Neuronal stem cell (in vitro differentiated cells): ENCODE measurements around the gene SUV39H1.

ENCODE experiments used
- DNase-seq: peaks from one replicate; pipeline ENCODE4 v3.0.0-alpha.2; 2013; ENCODE audit warnings: low spot score
- H2AFZ ChIP-seq: one replicate; pipeline ENCODE4 v1.6.1; 2013; ENCODE audit warnings: mild to moderate bottlenecking, low read length, inconsistent platforms
- H2AK5ac ChIP-seq: 2 replicates; pipeline ENCODE4 v1.6.1; 2013; ENCODE audit warnings: low read depth, mild to moderate bottlenecking, inconsistent platforms, low read length, moderate library complexity, mixed read lengths
- H2BK120ac ChIP-seq: 2 replicates; pipeline ENCODE4 v1.6.1; 2013; ENCODE audit warnings: low read depth, mild to moderate bottlenecking, inconsistent platforms, low read length, moderate library complexity, mixed read lengths
- H2BK12ac ChIP-seq: one replicate; pipeline ENCODE4 v1.6.1; 2013; ENCODE audit warnings: low read length, inconsistent platforms
- H2BK15ac ChIP-seq: 2 replicates; pipeline ENCODE4 v1.6.1; 2013; ENCODE audit warnings: mild to moderate bottlenecking, low read length, inconsistent platforms, mixed read lengths
- H2BK5ac ChIP-seq: one replicate; pipeline ENCODE4 v1.6.1; 2013; ENCODE audit warnings: inconsistent platforms, mild to moderate bottlenecking, low read length, moderate library complexity
- H3K14ac ChIP-seq: one replicate; pipeline ENCODE4 v1.6.1; 2013; ENCODE audit warnings: low read length, inconsistent platforms
- H3K18ac ChIP-seq: 2 replicates; pipeline ENCODE4 v1.6.1; 2013; ENCODE audit warnings: low read length, inconsistent platforms
- H3K23ac ChIP-seq: 2 replicates; pipeline ENCODE4 v1.6.1; 2013; ENCODE audit warnings: low read depth, mild to moderate bottlenecking, mixed read lengths, low read length, inconsistent platforms; ENCODE audit not compliant: poor library complexity
- H3K27ac ChIP-seq: replicated peaks from 3 replicates; pipeline ENCODE4 v1.5.1; 2013; ENCODE audit warnings: low read length, inconsistent platforms
- H3K27me3 ChIP-seq, 3 experiments: 2 replicates each; pipeline ENCODE4 v1.6.1; 2013; ENCODE audit warnings: low read length in 3 of 3, mild to moderate bottlenecking in 2 of 3, inconsistent platforms in 1 of 3, low read depth in 1 of 3, mixed read lengths in 1 of 3, moderate library complexity in 1 of 3; ENCODE audit not compliant: control insufficient read depth in 3 of 3, insufficient read depth in 3 of 3
- H3K36me3 ChIP-seq, 2 donors: replicated peaks in 1 of 2; 2 replicates each; pipeline ENCODE4 v1.6.1; 2013; ENCODE audit warnings: low read length in 2 of 2; ENCODE audit not compliant: control insufficient read depth in 2 of 2, insufficient read depth in 2 of 2
- H3K4ac ChIP-seq: 2 replicates; pipeline ENCODE4 v1.6.1; 2013; ENCODE audit warnings: inconsistent platforms, mild to moderate bottlenecking, low read length, moderate library complexity
- H3K4me1 ChIP-seq, 2 donors: 1 replicate in 1 of 2; 2 replicates in 1 of 2; pipeline ENCODE4 v1.6.1; 2013; ENCODE audit warnings: low read length in 2 of 2, low read depth in 1 of 2; ENCODE audit not compliant: control insufficient read depth in 2 of 2, insufficient read depth in 1 of 2
- H3K4me2 ChIP-seq: one replicate; pipeline ENCODE4 v1.6.1; 2013; ENCODE audit warnings: mild to moderate bottlenecking, low read length, inconsistent platforms; ENCODE audit not compliant: insufficient read depth, poor library complexity, severe bottlenecking
- H3K4me3 ChIP-seq, 2 donors: 2 replicates each; pipeline ENCODE4 v1.5.1; 2013; ENCODE audit warnings: low read length in 2 of 2, mild to moderate bottlenecking in 2 of 2, inconsistent platforms in 1 of 2, moderate library complexity in 1 of 2
- H3K79me1 ChIP-seq: one replicate; pipeline ENCODE4 v1.6.1; 2013; ENCODE audit warnings: low read depth, mild to moderate bottlenecking, inconsistent platforms, low read length, moderate library complexity
- H3K9ac ChIP-seq: one replicate; pipeline ENCODE4 v1.6.1; 2013; ENCODE audit warnings: mild to moderate bottlenecking, low read depth, low read length, inconsistent platforms; ENCODE audit not compliant: poor library complexity
- H3K9me3 ChIP-seq, 2 donors: replicated peaks in 1 of 2; 2 replicates each; pipeline versions ENCODE3 to v1.6.1; 2013; ENCODE audit warnings: low read length in 2 of 2, mild to moderate bottlenecking in 2 of 2, inconsistent platforms in 1 of 2, low read depth in 1 of 2, mixed read lengths in 1 of 2, moderate library complexity in 1 of 2; ENCODE audit not compliant: control insufficient read depth in 2 of 2, insufficient read depth in 1 of 2
- H4K8ac ChIP-seq: one replicate; pipeline ENCODE4 v1.6.1; 2013; ENCODE audit warnings: low read depth, mild to moderate bottlenecking, inconsistent platforms, low read length, moderate library complexity
- H4K91ac ChIP-seq: one replicate; pipeline ENCODE4 v1.6.1; 2013; ENCODE audit warnings: low read length, low read depth, mild to moderate bottlenecking, inconsistent platforms; ENCODE audit not compliant: poor library complexity
- WGBS, 2 donors: extraction: QIAGEN DNeasy Blood & Tissue Kit; methylation state at CpG; one replicate each; pipeline ENCODE4 v1.1.7; 2013; ENCODE audit warnings: missing lambda C conversion rate in 2 of 2, mixed read lengths in 1 of 2; ENCODE audit not compliant: insufficient read length in 2 of 2, insufficient replicate concordance in 1 of 2; ENCODE audit errors: extremely low coverage in 2 of 2; 5-methylcytosine and 5-hydroxymethylcytosine counted together

The SUV39H1 gene

GRCh38 chrX:48719958-48720357 lies 23.4 kb downstream of the SUV39H1 start:
- Histone ChIP-seq H3K27me3 (no peaks in the 10 kb centered on the region), H2AFZ (no peak overlapping the region), H2BK120ac (no peak overlapping the region), H3K36me3 (no peaks in the 10 kb centered on the region), H3K18ac (no peak overlapping the region), H3K23ac (no peak overlapping the region), H3K27ac (no peak overlapping the region), H2AK5ac (no peak overlapping the region), H3K4me2 (no peak overlapping the region), H3K14ac (no peak overlapping the region), H3K79me1 (no peaks in the 10 kb centered on the region), H3K4ac (no peak overlapping the region), H4K91ac (no peak overlapping the region), H2BK12ac (no peak overlapping the region), H3K9me3 (no peaks in the 10 kb centered on the region), H4K8ac (no peak overlapping the region), H3K4me3 (no peak overlapping the region), H3K9ac (no peak overlapping the region), H3K4me1 (no peaks in the 10 kb centered on the region), H2BK5ac (no peak overlapping the region), H2BK15ac (no peak overlapping the region)
- WGBS, 2 donors: no CpG with 5 or more reads among the region's 2 CpGs
- no peak for DNase-seq

- Histone ChIP-seq H2BK15ac (no peak overlapping the region), H3K14ac (no peak overlapping the region), H2AK5ac (no peak overlapping the region), H3K79me1 (no peaks in the 10 kb centered on the region), H3K27me3 (no peaks in the 10 kb centered on the region), H3K4me3 (no peak overlapping the region), H3K4ac (no peak overlapping the region), H3K23ac (no peak overlapping the region), H3K27ac (no peak overlapping the region), H4K91ac (no peak overlapping the region), H2BK12ac (no peak overlapping the region), H3K4me1 (no peaks in the 10 kb centered on the region), H3K9me3 (no peaks in the 10 kb centered on the region), H3K36me3 (no peaks in the 10 kb centered on the region), H2BK5ac (no peak overlapping the region), H2AFZ (no peak overlapping the region), H2BK120ac (no peak overlapping the region), H3K9ac (no peak overlapping the region), H4K8ac (no peak overlapping the region), H3K18ac (no peak overlapping the region), H3K4me2 (no peak overlapping the region)
- no peak for DNase-seq
- no CpG with 5 or more reads among the region's 4 CpGs for WGBS, 2 donors
These were observed 24.2 kb downstream of the SUV39H1 start for GRCh38 chrX:48720577-48721250.

GRCh38 chrX:48721916-48722315 lies 25.4 kb downstream of the SUV39H1 start:
- Histone ChIP-seq H2AK5ac (no peak overlapping the region), H2AFZ (no peak overlapping the region), H3K9me3 (no peaks in the 10 kb centered on the region), H3K14ac (no peak overlapping the region), H3K23ac (no peak overlapping the region), H3K18ac (no peak overlapping the region), H3K9ac (no peak overlapping the region), H3K4me2 (no peak overlapping the region), H2BK12ac (no peak overlapping the region), H2BK15ac (no peak overlapping the region), H3K27me3 (no peaks in the 10 kb centered on the region), H4K91ac (no peak overlapping the region), H2BK120ac (no peak overlapping the region), H3K4me3 (no peak overlapping the region), H2BK5ac (no peak overlapping the region), H3K4ac (no peak overlapping the region), H3K4me1 (no peaks in the 10 kb centered on the region), H3K79me1 (no peaks in the 10 kb centered on the region), H4K8ac (no peak overlapping the region), H3K36me3 (no peaks in the 10 kb centered on the region), H3K27ac (no peak overlapping the region)
- no peak for DNase-seq

- H3K27ac ChIP-seq: no peak overlapping the region
- DNase-seq: no peak
- H3K4me3 ChIP-seq: no peak overlapping the region
- no peak overlapping the region for H4K8ac ChIP-seq
- no peaks in the 10 kb centered on the region for H3K27me3 ChIP-seq
- H3K14ac ChIP-seq: no peak overlapping the region
- no peak overlapping the region for H3K9ac ChIP-seq
- no peaks in the 10 kb centered on the region for H3K9me3 ChIP-seq
- H4K91ac ChIP-seq: no peak overlapping the region
- H2BK5ac ChIP-seq: no peak overlapping the region
- no peak overlapping the region for H3K23ac ChIP-seq
- H2AFZ ChIP-seq: no peak overlapping the region
- H2BK12ac ChIP-seq: no peak overlapping the region
- no peaks in the 10 kb centered on the region for H3K36me3 ChIP-seq
- WGBS, 2 donors: no CpG with 5 or more reads among the region's 2 CpGs
- H3K4me1 ChIP-seq: no peaks in the 10 kb centered on the region
- no peak overlapping the region for H2BK120ac ChIP-seq
- no peak overlapping the region for H3K4me2 ChIP-seq
- no peak overlapping the region for H3K4ac ChIP-seq
- no peak overlapping the region for H2BK15ac ChIP-seq
- no peak overlapping the region for H2AK5ac ChIP-seq
- H3K79me1 ChIP-seq: no peaks in the 10 kb centered on the region
- no peak overlapping the region for H3K18ac ChIP-seq
These were observed 30.1 kb downstream of the SUV39H1 start for GRCh38 chrX:48726596-48726995.
